ENCODE results near the gene UPP2.

- TF ChIP-seq, protein P1, sequence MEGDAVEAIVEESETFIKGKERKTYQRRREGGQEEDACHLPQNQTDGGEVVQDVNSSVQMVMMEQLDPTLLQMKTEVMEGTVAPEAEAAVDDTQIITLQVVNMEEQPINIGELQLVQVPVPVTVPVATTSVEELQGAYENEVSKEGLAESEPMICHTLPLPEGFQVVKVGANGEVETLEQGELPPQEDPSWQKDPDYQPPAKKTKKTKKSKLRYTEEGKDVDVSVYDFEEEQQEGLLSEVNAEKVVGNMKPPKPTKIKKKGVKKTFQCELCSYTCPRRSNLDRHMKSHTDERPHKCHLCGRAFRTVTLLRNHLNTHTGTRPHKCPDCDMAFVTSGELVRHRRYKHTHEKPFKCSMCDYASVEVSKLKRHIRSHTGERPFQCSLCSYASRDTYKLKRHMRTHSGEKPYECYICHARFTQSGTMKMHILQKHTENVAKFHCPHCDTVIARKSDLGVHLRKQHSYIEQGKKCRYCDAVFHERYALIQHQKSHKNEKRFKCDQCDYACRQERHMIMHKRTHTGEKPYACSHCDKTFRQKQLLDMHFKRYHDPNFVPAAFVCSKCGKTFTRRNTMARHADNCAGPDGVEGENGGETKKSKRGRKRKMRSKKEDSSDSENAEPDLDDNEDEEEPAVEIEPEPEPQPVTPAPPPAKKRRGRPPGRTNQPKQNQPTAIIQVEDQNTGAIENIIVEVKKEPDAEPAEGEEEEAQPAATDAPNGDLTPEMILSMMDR (conservative IDR thresholded peaks at IDR 0.05; ENCODE audit: low read length) = no peak
- TF ChIP-seq EZH2phosphoT487 (IDR thresholded peaks at IDR 0.05; ENCODE audit: borderline replicate concordance) = no peak
Observed at GRCh38 chr2:158131483-158131912, 29.8 kb downstream of the UPP2 start.

Data from Loucy (cell line).